Endothelial cell of umbilical vein (primary cell): ENCODE measurements around the gene NANOS1. TPM values are rescaled to one million over a fixed set of nuclear protein-coding genes. Genes with fewer than 3 reads are reported as not detected.

Source experiments
- BruUV-seq: library from RNA; stranded (reverse); fragments of 400-500 nt; replicated peaks from 2 replicates; lab custom pipeline; 2021; lab: Mats Ljungman, UMichigan
- CTCF ChIA-PET: fragments of 300-600, 350-600 bp; sonication (Branson Sonifier 250); formaldehyde crosslinking; loops from one replicate; lab custom pipeline; 2021; ENCODE audit warnings: antibody characterized with exemption, inconsistent platforms; lab: Charles Lee
- POLR2A ChIA-PET: fragments of 300-600, 350-600 bp; sonication (Branson Sonifier 250); formaldehyde crosslinking; loops from one replicate; lab custom pipeline; 2021; ENCODE audit warnings: antibody characterized with exemption, inconsistent platforms; lab: Charles Lee
- DNase-seq: peaks from one replicate; pipeline ENCODE4 v3.0.0-alpha.2; 2011; ENCODE audit warnings: low read depth, low spot score
- FAIRE-seq: peaks from 2 replicates; lab custom pipeline; 2011; peaks lifted over from hg19 to GRCh38; lab: Jason Lieb, UNC
- H2AFZ ChIP-seq: 2 replicates; pipeline ENCODE4 v1.6.0; 2012; ENCODE audit warnings: low read depth, low read length, control low read depth, inconsistent platforms
- H3K27ac ChIP-seq: 2 replicates; pipeline ENCODE4 v1.5.1; 2011; ENCODE audit warnings: low read depth, mild to moderate bottlenecking, control low read depth, low read length, moderate library complexity; ENCODE audit not compliant: insufficient read depth
- H3K27me3 ChIP-seq, 2 experiments: 2 replicates each; pipeline versions ENCODE4 v1.6.0 to v1.6.1; 2011; ENCODE audit warnings: low read length in 2 of 2, mixed read lengths in 1 of 2; ENCODE audit not compliant: control insufficient read depth in 2 of 2, insufficient read depth in 2 of 2
- H3K36me3 ChIP-seq, 2 experiments: 2 replicates in 1 of 2; 3 replicates in 1 of 2; pipeline ENCODE4 v1.5.1; 2011; ENCODE audit warnings: low read length in 2 of 2, mild to moderate bottlenecking in 1 of 2, moderate library complexity in 1 of 2; ENCODE audit not compliant: control insufficient read depth in 2 of 2, insufficient read depth in 2 of 2; ENCODE audit errors: extremely low read depth in 1 of 2
- H3K4me1 ChIP-seq: 3 replicates; pipeline ENCODE4 v1.5.1; 2011; ENCODE audit warnings: mild to moderate bottlenecking, low read length; ENCODE audit not compliant: control insufficient read depth, insufficient read depth; ENCODE audit errors: extremely low read depth
- H3K4me2 ChIP-seq: 2 replicates; pipeline ENCODE4 v1.6.1; 2011; ENCODE audit warnings: low read length, control low read depth, mixed read lengths; ENCODE audit not compliant: insufficient read depth
- H3K4me3 ChIP-seq, 3 experiments: fragments of 200-600 bp in 1 of 3; sonication (generic), shearing (Covaris generic) in 1 of 3; replicated peaks in 1 of 3; 2 replicates each; pipeline ENCODE4 v1.5.1; 2011 to 2016; ENCODE audit warnings: control low read depth in 3 of 3, low read length in 3 of 3, mild to moderate bottlenecking in 2 of 3, inconsistent platforms in 1 of 3, low read depth in 1 of 3, moderate library complexity in 1 of 3; ENCODE audit not compliant: insufficient read depth in 1 of 3
- H3K79me2 ChIP-seq: 2 replicates; pipeline ENCODE4 v1.6.0; 2012; ENCODE audit warnings: low read length, inconsistent platforms; ENCODE audit not compliant: control insufficient read depth, insufficient read depth
- H3K9ac ChIP-seq: replicated peaks from 2 replicates; pipeline ENCODE3; 2011; ENCODE audit warnings: low read length, control low read depth; ENCODE audit not compliant: insufficient read depth; ENCODE audit errors: extremely low read depth
- H3K9me1 ChIP-seq: replicated peaks from 3 replicates; pipeline ENCODE4 v1.6.0; 2011; ENCODE audit warnings: mild to moderate bottlenecking, low read length; ENCODE audit not compliant: control insufficient read depth, insufficient read depth; ENCODE audit errors: extremely low read depth
- H3K9me3 ChIP-seq: replicated peaks from 2 replicates; pipeline ENCODE4 v1.5.1; 2012; ENCODE audit warnings: low read length, inconsistent platforms; ENCODE audit not compliant: control insufficient read depth, insufficient read depth
- H4K20me1 ChIP-seq: replicated peaks from 2 replicates; pipeline ENCODE3; 2011; ENCODE audit warnings: mild to moderate bottlenecking, low read length; ENCODE audit not compliant: control insufficient read depth, insufficient read depth; ENCODE audit errors: extremely low read depth
- EZH2 ChIP-seq: IDR thresholded peaks from 2 replicates; pipeline ENCODE4 v1.6.1; 2012; ENCODE audit warnings: borderline replicate concordance, low read depth, mild to moderate bottlenecking, moderate library complexity, low read length, inconsistent platforms; ENCODE audit not compliant: severe bottlenecking
- FOS ChIP-seq: IDR thresholded peaks from 2 replicates; pipeline ENCODE4 v1.6.1; 2011; ENCODE audit warnings: mild to moderate bottlenecking, low read length, moderate library complexity, borderline replicate concordance; ENCODE audit not compliant: insufficient read depth
- GATA2 ChIP-seq: IDR thresholded peaks from 2 replicates; pipeline ENCODE4 v1.7.0; 2011; ENCODE audit warnings: low read depth, mild to moderate bottlenecking, moderate library complexity, mixed read lengths, low read length; ENCODE audit not compliant: insufficient read length, insufficient read depth
- JUN ChIP-seq: IDR thresholded peaks from 2 replicates; pipeline ENCODE4 v1.6.1; 2011; ENCODE audit warnings: borderline replicate concordance, low read depth; ENCODE audit not compliant: insufficient read length, insufficient read depth
- MYC ChIP-seq: IDR thresholded peaks from one replicate; pipeline ENCODE4 v1.6.1; 2011; ENCODE audit warnings: mild to moderate bottlenecking, low read depth, low read length
- POLR2A ChIP-seq: IDR thresholded peaks from 2 replicates; pipeline ENCODE4 v1.6.1; 2012; ENCODE audit warnings: low read depth, mild to moderate bottlenecking, control low read depth, low read length
- POLR2AphosphoS5 ChIP-seq: IDR thresholded peaks from 2 replicates; pipeline ENCODE4 v1.6.1; 2012; ENCODE audit warnings: low read depth, mild to moderate bottlenecking, control low read depth, low read length, moderate library complexity; ENCODE audit not compliant: insufficient read depth
- dilution Hi-C: fragments of 300-500 bp; cut with MboI; formaldehyde crosslinking; loops from one replicate; pipeline ENCODE4 v1.15.0; 2019; ENCODE audit warnings: low sequenced_read_pairs; ENCODE audit not compliant: extremely low pct_ligation_motif_present
- intact Hi-C: fragments of 100-400 bp; cut with micrococcal nuclease; formaldehyde crosslinking; loops from one replicate; pipeline ENCODE4 v1.10.0; 2022
- polyA plus RNA-seq, 4 experiments: library from polyadenylated mRNA; depleted of rRNA in 3 of 4; stranded (reverse) in 3 of 4; unstranded in 1 of 4; fragments of >200 nt; gene quantifications; 2 replicates each; pipeline versions ENCODE4 v1.2.1 to v1.2.3, GENCODE V29; 2011 to 2012; ENCODE audit warnings: missing spikeins in 1 of 4
- total RNA-seq: library from RNA; stranded (reverse); gene quantifications from 2 replicates; pipeline ENCODE4 v1.2.3, GENCODE V29; 2021
- TF ChIP-seq, protein P1 (sequence below): IDR thresholded peaks from 2 replicates; pipeline ENCODE4 v1.6.1; 2011; ENCODE audit not compliant: insufficient read depth, insufficient read length
- TF ChIP-seq, protein P2 (sequence below), 2 donors: IDR thresholded peaks; 1 replicate in 1 of 2; 2 replicates in 1 of 2; pipeline ENCODE4 v1.5.1; 2011; ENCODE audit warnings: low read length in 2 of 2, mild to moderate bottlenecking in 2 of 2, moderate library complexity in 2 of 2, control low read depth in 1 of 2, inconsistent platforms in 1 of 2, low read depth in 1 of 2; ENCODE audit not compliant: insufficient read depth in 1 of 2; ENCODE audit errors: extremely low read depth in 1 of 2

The NANOS1 gene
- total and polyA plus RNA-seq, 2 donors (not counting 3 experiments of a cell fraction or from before 2014, with no cell fraction given) = 0.29 to 0.40 TPM

DNA sequence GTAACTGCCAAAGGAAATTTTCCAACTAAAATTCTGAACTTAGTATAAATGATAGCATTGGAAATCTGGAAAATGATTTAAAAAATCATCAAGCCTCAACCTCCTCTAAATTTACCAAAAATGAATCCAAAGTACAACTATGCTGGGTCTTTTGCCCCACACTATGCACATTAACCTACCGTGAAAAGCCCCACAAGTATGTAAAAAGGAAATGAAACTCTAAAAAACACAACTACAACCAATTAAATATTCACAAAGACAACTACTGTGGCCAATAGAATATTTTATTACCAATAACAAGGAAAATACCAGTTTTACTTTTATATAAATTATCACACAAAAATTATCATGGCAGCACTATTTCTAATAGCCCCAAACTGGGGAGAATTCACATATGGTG lies 31.8 kb downstream of the NANOS1 start:
- DNase-seq (no peak), FAIRE-seq (no peak)
- Histone ChIP-seq H2AFZ (no peak overlapping the region), H3K4me3 (no peak overlapping the region), H3K9me1 (no peaks in the 10 kb centered on the region), H3K4me2 (no peak overlapping the region), H3K27me3 (no peaks in the 10 kb centered on the region), H3K27ac (no peak overlapping the region), H3K4me1 (no peaks in the 10 kb centered on the region), H3K9ac (no peak overlapping the region), H3K9me3 (no peaks in the 10 kb centered on the region), H4K20me1 (peaks cover 5% of the 10 kb centered on the region), H3K36me3 (peaks cover 45 to 57% of the 10 kb centered on the region in 2 experiments), H3K79me2 (peaks cover 79% of the 10 kb centered on the region)
- BruUV-seq = no TSS peak
- ChIA-PET CTCF (no interaction called here), POLR2A (no interaction called here)
- dilution Hi-C loops = no loop called here
- TF ChIP-seq EZH2 = no peak
- TF ChIP-seq POLR2AphosphoS5 = no peak
- no peak for TF ChIP-seq GATA2
- TF ChIP-seq JUN = no peak
- TF ChIP-seq POLR2A = no peak
- TF ChIP-seq, protein P1, sequence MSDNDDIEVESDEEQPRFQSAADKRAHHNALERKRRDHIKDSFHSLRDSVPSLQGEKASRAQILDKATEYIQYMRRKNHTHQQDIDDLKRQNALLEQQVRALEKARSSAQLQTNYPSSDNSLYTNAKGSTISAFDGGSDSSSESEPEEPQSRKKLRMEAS = no peak
- TF ChIP-seq FOS = no peak
- TF ChIP-seq, protein P2, sequence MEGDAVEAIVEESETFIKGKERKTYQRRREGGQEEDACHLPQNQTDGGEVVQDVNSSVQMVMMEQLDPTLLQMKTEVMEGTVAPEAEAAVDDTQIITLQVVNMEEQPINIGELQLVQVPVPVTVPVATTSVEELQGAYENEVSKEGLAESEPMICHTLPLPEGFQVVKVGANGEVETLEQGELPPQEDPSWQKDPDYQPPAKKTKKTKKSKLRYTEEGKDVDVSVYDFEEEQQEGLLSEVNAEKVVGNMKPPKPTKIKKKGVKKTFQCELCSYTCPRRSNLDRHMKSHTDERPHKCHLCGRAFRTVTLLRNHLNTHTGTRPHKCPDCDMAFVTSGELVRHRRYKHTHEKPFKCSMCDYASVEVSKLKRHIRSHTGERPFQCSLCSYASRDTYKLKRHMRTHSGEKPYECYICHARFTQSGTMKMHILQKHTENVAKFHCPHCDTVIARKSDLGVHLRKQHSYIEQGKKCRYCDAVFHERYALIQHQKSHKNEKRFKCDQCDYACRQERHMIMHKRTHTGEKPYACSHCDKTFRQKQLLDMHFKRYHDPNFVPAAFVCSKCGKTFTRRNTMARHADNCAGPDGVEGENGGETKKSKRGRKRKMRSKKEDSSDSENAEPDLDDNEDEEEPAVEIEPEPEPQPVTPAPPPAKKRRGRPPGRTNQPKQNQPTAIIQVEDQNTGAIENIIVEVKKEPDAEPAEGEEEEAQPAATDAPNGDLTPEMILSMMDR (IDR thresholded peaks at IDR 0.05; ENCODE audit: extremely low read depth in 1 of 2, insufficient read depth in 1 of 2, low read depth in 1 of 2, low read length in 2 of 2) = no peak
- no peak for TF ChIP-seq MYC
- intact Hi-C loops = loop anchor here (2.0 to 10.0 kb wide), 2 partner anchors 17 to 513 kb away; no protein-coding TSS in a partner anchor
